ENCODE measurements around the gene LSS.
"Not testable (repeated sequence)": the region's sequence is repeated elsewhere in the genome, so short reads cannot be mapped to it uniquely, and the experiment has no call there.

Gene LSS

GRCh38 chr21:46181953-46182547, 46.5 kb downstream of the LSS start:
- no peak overlapping the region for H3K4me3 Mint-ChIP-seq
- ATAC-seq: no peak
- H3K36me3 Mint-ChIP-seq: no peaks in the 10 kb centered on the region
- H3K4me1 Mint-ChIP-seq: peaks cover 6% of the 10 kb centered on the region
- no peaks in the 10 kb centered on the region for H3K27me3 Mint-ChIP-seq
- no peak overlapping the region for H3K27ac Mint-ChIP-seq
- H3K9me3 Mint-ChIP-seq: peaks cover 2% of the 10 kb centered on the region

DNA sequence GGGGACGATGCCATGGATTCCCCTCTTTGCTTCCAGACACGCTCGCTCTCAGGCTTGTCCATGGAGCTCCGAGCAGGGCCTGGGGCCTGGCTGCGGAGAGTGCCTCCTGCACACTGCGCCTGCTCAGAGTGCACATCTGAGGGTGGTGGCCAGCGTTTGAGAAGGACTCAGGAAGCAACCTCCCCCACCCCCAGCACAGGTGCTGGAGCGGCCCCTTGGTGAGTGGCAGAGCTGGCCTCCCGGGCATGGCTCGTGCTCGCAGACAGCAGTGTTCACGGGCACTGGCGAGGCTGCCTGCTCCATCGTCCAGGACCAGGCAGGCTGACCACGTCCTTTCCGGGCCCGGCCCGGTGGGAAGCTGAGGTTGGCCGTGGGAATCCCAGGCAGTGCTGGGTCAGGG, 47.1 kb downstream of the LSS start:
- ATAC-seq: no peak
- Mint-ChIP-seq H3K27ac (no peak overlapping the region), H3K27me3 (no peaks in the 10 kb centered on the region), H3K36me3 (no peaks in the 10 kb centered on the region), H3K9me3 (peaks cover 5% of the 10 kb centered on the region), H3K4me3 (no peak overlapping the region), H3K4me1 (peaks cover 6% of the 10 kb centered on the region)

DNA sequence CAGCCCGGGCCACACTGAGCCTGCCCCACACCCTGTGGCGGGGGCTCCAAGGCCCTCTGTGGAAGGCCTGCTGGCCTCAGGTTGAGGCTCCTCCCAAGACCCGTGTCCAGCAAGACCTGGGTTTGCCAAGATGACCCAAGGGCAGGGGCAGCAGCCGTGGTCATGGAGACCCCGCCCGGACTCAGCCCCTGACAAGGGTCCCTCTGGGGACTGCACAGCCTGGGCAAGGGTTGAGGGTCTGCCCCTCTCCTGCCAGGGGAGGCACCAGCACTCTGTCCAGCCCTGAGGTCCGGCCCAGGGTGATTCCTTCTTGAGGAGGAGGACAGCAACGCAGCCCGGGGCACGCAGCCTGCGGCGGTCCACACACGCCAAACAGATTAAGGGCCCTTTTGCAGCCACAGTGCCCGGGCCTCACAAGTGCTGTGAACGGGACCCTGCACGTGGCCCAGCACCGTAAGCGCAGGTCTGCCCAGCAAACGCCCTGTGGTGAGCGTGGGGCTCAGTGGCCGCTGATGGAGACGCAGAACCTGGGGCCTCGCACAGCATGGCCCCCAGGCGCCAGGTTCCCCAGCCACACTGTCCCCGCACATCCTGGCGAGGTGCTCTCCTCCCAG, 47.7 kb downstream of the LSS start:
- no peak for ATAC-seq
- Mint-ChIP-seq H3K9me3 (peaks cover 10% of the 10 kb centered on the region), H3K27ac (no peak overlapping the region), H3K36me3 (no peaks in the 10 kb centered on the region), H3K4me3 (no peak overlapping the region), H3K4me1 (peaks cover 6% of the 10 kb centered on the region), H3K27me3 (no peaks in the 10 kb centered on the region)

- no peak overlapping the region for H3K4me3 Mint-ChIP-seq
Observed at GRCh38 chr21:46180079-46180722, 48.4 kb downstream of the LSS start.

GRCh38 chr21:46179708-46180078, 48.9 kb downstream of the LSS start:
- no peak overlapping the region for H3K27ac Mint-ChIP-seq
- H3K36me3 Mint-ChIP-seq: peaks cover 9% of the 10 kb centered on the region
- H3K4me3 Mint-ChIP-seq: no peak overlapping the region
- peaks cover 6% of the 10 kb centered on the region for H3K4me1 Mint-ChIP-seq
- ATAC-seq: no peak
- peaks cover 19% of the 10 kb centered on the region for H3K9me3 Mint-ChIP-seq
- H3K27me3 Mint-ChIP-seq: peaks cover 9% of the 10 kb centered on the region

More at GRCh38 chr21:46180079-46180722, 48.4 kb downstream of the LSS start:
- Mint-ChIP-seq H3K4me1 (peaks cover 6% of the 10 kb centered on the region), H3K27ac (no peak overlapping the region), H3K9me3 (peaks cover 14% of the 10 kb centered on the region), H3K36me3 (peaks cover 4% of the 10 kb centered on the region), H3K27me3 (peaks cover 4% of the 10 kb centered on the region)
- ATAC-seq: no peak

DNA sequence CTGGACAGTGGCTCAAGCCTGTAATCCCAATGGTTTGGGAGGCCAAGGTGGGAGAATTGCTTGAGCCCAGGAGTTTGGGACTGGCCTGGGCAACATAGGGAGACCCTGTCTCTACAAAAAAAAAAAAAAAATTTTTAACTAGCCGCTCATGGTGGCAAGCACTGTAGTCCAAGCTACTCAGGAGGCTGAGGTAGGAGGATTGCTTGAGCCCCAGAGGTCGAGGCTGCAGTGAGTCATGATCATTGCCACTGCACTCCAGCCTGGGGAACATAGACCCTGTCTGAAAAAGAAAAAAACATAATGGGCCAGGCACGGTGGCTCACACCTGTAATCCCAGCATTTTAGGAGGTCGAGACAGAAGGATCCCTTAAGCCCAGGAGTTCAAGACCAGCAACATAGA, 49.6 kb downstream of the LSS start:
- Mint-ChIP-seq H3K9me3 (peaks cover 23% of the 10 kb centered on the region), H3K27me3 (peaks cover 10% of the 10 kb centered on the region), H3K4me1 (peaks cover 6% of the 10 kb centered on the region), H3K4me3 (no peak overlapping the region), H3K27ac (no peak overlapping the region), H3K36me3 (peaks cover 16% of the 10 kb centered on the region)
- ATAC-seq: no peak

- H3K4me3 Mint-ChIP-seq, H3K27ac Mint-ChIP-seq, ATAC-seq: not testable (repeated sequence)
- Mint-ChIP-seq H3K27me3 (peaks cover 31% of the 10 kb centered on the region), H3K36me3 (peaks cover 29% of the 10 kb centered on the region), H3K4me1 (peaks cover 16% of the 10 kb centered on the region), H3K9me3 (peaks cover 27% of the 10 kb centered on the region)
Observed at GRCh38 chr21:46176443-46177129, 52.0 kb downstream of the LSS start.

DNA sequence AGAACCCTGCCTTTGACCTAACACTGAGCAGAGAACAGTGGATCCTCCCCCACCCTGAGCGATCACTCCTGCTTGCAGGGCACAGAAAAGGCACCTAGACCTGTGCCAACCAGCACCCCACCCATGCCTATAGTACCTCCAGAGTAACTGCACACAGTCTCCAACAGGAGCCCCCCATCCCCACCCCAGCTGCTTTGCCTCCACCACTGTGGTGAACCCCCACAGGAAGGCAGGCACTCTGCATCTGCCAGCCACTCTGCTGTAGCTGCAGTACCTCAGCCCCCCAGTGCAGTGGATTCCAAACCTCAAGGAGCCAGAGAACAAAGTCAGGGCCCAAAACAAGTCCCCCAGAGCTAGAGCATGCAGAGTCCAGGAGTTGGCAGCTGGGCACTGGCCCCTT, 55.0 kb downstream of the LSS start:
- peaks cover 22% of the 10 kb centered on the region for H3K4me1 Mint-ChIP-seq
- H3K27ac Mint-ChIP-seq: no peak overlapping the region
- H3K36me3 Mint-ChIP-seq: peaks cover 30% of the 10 kb centered on the region
- peaks cover 27% of the 10 kb centered on the region for H3K9me3 Mint-ChIP-seq
- no peak for ATAC-seq
- H3K27me3 Mint-ChIP-seq: peaks cover 32% of the 10 kb centered on the region
- no peak overlapping the region for H3K4me3 Mint-ChIP-seq

DNA sequence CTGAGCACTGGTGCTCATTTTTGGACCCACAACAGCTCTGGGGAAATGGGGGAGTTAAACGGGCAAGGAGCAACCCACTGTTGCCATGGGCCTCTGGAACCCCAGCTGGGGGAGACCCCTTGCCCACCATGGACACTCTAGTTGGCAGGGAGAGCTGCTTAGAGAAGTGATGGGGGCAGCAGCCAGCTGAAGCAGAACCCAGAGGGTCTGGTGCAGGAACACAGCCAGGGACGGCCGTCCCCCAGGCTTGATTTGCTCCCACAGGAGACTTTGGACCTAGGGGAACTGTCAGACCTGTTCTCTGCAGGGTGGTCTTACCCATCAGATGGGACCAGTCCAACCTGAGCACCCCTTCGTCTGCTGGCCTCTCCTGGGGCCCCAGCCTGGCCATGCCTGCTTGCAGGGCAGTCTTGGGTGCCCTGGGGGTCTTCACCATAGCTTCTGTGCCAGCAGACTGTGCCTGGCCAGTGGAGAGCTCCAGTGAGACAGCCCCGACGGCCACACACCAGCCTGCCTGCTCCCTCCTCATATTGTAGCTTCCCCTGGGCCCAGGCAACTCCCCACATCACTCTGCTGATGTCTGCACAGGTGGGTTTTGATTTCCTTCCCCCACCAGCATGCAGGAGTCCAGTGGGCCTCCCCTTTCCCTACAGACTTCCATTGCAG, 55.6 kb downstream of the LSS start:
- peaks cover 27% of the 10 kb centered on the region for H3K9me3 Mint-ChIP-seq
- H3K4me1 Mint-ChIP-seq: peaks cover 22% of the 10 kb centered on the region
- no peak overlapping the region for H3K27ac Mint-ChIP-seq
- H3K36me3 Mint-ChIP-seq: peaks cover 30% of the 10 kb centered on the region
- ATAC-seq: no peak
- no peak overlapping the region for H3K4me3 Mint-ChIP-seq
- H3K27me3 Mint-ChIP-seq: peaks cover 32% of the 10 kb centered on the region

DNA sequence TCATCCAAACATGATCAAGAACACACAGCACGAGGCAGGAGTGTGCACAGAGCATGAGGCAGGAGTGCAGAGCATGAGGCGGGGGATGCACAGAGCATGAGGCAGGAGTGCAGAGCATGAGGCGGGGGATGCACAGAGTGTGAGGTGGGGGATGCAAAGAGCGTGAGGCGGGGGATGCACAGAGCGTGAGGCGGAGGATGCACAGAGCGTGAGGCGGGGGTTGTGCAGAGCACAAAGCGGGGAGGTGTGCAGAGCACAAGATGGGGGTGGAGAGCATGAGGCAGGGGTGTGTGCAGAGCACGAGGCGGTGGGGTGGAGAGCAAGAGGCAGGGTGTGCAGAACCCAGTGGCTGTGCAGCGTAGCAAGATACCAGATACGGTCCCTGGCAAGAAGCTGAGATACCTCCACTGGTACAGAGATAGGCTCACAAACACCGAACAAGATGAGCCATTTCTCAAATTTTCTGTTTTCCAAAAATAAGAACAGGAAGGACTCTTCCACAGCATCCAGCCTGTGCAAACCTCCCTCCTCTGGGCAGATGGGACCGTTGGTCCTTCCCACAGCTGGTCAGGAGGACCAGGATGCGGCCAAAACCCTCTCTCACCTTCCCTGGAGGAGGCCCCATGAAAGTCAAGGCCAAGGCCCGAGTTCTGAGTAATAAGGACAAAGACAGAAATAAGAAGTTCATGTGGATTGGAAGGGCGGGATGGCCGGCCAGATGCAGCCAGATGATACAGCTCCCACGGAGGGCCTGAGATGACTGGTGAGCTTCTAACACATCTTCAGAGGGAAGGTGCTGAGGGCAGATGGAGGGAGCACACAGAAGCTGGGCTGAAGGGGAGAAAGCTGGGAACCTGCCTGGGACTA, 56.3 kb downstream of the LSS start:
- Mint-ChIP-seq H3K4me3 (no peak overlapping the region), H3K27ac (no peak overlapping the region), H3K4me1 (peaks cover 22% of the 10 kb centered on the region), H3K36me3 (peaks cover 32% of the 10 kb centered on the region), H3K9me3 (peaks cover 25% of the 10 kb centered on the region), H3K27me3 (peaks cover 32% of the 10 kb centered on the region)
- ATAC-seq: peak; percentile 68

- peaks cover 22% of the 10 kb centered on the region for H3K4me1 Mint-ChIP-seq
- ATAC-seq: no peak
- H3K36me3 Mint-ChIP-seq: peaks cover 37% of the 10 kb centered on the region
- H3K4me3 Mint-ChIP-seq: no peak overlapping the region
- no peak overlapping the region for H3K27ac Mint-ChIP-seq
- H3K9me3 Mint-ChIP-seq: peaks cover 22% of the 10 kb centered on the region
- peaks cover 32% of the 10 kb centered on the region for H3K27me3 Mint-ChIP-seq
Observed at GRCh38 chr21:46171585-46171984, 57.0 kb downstream of the LSS start.

DNA sequence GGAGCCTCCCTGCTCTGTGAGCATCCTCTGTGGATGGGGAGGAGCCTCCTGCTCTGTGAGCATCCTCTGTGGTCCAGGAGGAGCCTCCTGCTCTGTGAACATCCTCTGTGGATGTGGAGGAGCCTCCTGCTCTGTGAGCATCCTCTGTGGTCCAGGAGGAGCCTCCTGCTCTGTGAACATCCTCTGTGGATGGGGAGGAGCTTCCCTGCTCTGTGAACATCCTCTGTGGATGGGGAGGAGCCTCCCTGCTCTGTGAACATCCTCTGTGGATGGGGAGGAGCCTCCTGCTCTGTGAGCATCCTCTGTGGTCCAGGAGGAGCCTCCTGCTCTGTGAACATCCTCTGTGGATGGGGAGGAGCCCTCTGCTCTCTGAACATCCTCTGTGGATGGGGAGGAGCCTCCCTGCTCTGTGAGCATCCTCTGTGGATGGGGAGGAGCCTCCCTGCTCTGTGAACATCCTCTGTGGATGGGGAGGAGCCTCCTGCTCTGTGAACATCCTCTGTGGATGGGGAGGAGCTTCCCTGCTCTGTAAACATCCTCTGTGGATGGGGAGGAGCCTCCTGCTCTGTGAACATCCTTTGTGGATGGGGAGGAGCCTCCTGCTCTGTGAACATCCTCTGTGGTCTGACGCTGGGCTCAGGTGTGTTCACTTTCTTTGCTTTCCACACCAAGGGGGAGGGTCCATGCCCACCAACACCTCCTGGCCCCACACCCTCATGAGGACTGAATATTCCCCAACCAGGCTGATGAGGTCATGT, 58.0 kb downstream of the LSS start:
- not testable (repeated sequence) for H3K4me3 Mint-ChIP-seq, ATAC-seq, H3K27ac Mint-ChIP-seq
- Mint-ChIP-seq H3K9me3 (peaks cover 17% of the 10 kb centered on the region), H3K27me3 (peaks cover 31% of the 10 kb centered on the region), H3K4me1 (peaks cover 22% of the 10 kb centered on the region), H3K36me3 (peaks cover 42% of the 10 kb centered on the region)

DNA sequence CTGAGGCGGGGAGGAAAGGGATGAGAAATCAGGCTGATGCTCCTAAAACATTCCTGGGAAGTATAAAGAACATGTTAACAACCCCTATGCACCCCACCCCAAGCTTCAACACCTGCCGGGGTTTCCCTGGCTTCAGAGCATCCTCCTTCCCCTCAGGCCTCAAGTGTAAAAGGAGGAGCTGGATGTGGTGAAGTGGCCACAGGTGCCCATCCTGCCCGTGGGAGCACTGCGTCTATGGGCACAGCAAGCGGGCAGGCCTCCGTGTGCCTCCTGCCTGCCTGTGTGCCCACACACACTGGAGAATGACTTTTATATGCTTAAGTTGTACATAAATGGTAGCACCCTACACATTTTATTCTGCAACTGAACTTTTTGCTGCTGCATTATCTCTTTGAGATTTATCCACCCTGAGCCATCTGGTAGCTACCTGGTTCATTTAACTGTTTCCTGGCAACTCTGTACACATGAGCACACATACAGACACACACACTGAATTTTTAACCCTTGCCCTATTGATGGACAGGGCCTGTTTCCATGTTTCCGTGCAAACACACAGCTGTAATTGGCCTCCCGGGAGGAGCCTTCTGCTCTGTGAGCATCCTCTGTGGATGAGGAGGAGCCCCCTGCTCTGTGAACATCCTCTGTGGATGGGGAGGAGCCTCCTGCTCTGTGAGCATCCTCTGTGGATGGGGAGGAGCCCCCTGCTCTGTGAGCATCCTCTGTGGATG, 59.8 kb downstream of the LSS start:
- peaks cover 22% of the 10 kb centered on the region for H3K4me1 Mint-ChIP-seq
- peaks cover 30% of the 10 kb centered on the region for H3K36me3 Mint-ChIP-seq
- peaks cover 20% of the 10 kb centered on the region for H3K27me3 Mint-ChIP-seq
- no peak for ATAC-seq
- no peak overlapping the region for H3K4me3 Mint-ChIP-seq
- H3K27ac Mint-ChIP-seq: no peak overlapping the region
- H3K9me3 Mint-ChIP-seq: peaks cover 4% of the 10 kb centered on the region

Data from stimulated activated memory B cell treated with anti-CD40 and anti-IgM and Interleukin-4, amounts not matched to agents 10 μg/mL and 1 μg/mL and 100 μg/mL, for 72 hours (primary cell).